GM10847 (cell line): Measurements from ENCODE around the gene TMEM266.

ENCODE experiments used
- POLR2A ChIP-seq: IDR thresholded peaks from 2 replicates; pipeline ENCODE4 v1.6.1; 2011; ENCODE audit not compliant: insufficient read length; ENCODE audit errors: extremely low read depth

The TMEM266 gene

GRCh38 chr15:76107169-76107568 is 47.4 kb downstream of the TMEM266 start:
- no peak for TF ChIP-seq POLR2A

DNA sequence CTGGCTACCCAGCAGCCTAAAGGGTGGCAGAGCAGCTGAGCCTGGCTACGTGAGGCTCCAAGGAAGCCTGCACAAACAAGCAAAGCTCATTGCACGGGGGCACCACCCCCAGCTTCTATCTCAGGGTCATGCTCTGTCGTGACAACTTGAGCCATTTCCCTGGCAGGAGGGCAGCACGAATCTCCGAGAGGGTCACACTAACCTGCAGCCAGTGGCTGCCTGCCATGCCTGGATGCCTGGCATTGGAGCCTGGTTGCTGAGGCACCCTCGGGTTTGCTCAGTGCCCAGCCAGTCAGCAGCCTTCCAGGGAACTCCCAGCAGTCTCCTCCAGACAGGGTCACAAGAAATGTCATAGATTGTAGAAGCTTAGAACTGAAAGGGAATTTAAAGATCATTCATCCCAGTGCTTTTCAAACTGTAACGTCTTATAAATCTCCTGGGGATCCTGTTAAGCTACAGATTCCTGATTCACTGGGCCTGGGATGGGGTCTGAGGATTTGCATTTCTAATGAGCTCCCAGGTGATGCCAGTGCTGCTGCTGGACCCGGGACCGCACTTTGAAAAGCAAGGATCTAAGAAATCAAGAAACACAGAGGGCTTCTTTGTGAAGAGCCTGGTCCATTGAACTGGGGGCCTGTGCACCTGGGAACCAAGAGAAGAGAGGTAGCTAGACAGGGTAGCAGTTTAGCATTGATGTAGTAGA is 48.4 kb downstream of the TMEM266 start:
- no peak for TF ChIP-seq POLR2A

- no peak for TF ChIP-seq POLR2A
Measured at GRCh38 chr15:76109046-76109445, 49.3 kb downstream of the TMEM266 start.

GRCh38 chr15:76114561-76114960 is 54.8 kb downstream of the TMEM266 start:
- TF ChIP-seq POLR2A = no peak

GRCh38 chr15:76116138-76116885 is 56.5 kb downstream of the TMEM266 start:
- no peak for TF ChIP-seq POLR2A

GRCh38 chr15:76117181-76117580 is 57.4 kb downstream of the TMEM266 start:
- TF ChIP-seq POLR2A = no peak

DNA sequence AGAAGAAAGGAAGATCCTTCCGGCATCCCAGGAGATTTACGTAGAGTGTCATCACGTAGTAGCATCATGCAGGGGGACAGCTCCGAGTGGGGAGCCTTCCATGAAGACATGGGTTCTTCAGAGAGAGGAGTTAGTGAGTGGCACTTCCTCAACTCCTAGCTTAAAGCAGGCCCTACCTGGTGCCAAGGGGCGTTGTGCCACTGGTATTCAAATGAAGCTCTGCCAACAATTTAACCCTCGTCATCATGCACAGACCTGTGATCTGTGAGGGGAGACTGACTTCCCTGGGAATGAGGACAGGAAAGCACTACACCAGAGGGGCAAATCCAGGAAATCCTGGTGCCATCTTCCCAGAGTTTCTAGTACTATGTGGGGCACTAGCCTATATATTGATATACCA is 59.0 kb downstream of the TMEM266 start:
- no peak for TF ChIP-seq POLR2A

- no peak for TF ChIP-seq POLR2A
Measured at GRCh38 chr15:76123031-76123430, 63.2 kb downstream of the TMEM266 start.

GRCh38 chr15:76127169-76127568 is 67.4 kb downstream of the TMEM266 start:
- no peak for TF ChIP-seq POLR2A

GRCh38 chr15:76127880-76128279 is 68.1 kb downstream of the TMEM266 start:
- no peak for TF ChIP-seq POLR2A

DNA sequence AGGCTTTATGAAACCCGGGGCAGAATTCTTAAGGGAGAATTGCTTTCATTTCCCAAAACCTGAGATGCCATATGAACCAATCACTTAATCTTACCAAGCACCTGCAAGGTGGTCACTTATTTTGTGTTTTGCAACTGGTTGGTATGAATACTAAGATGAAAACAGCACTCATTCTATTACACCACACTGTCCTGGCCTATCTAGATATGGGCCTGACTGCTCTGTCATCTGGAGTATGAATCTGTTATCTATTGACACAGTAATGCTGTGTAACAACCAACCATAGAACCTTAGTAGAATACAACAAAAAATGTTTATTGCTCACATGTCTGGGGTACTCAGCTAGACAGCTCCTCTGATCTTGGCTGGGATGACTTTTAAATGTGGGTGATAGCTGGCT is 74.8 kb downstream of the TMEM266 start:
- no peak for TF ChIP-seq POLR2A

GRCh38 chr15:76135516-76135915 is 75.7 kb downstream of the TMEM266 start:
- no peak for TF ChIP-seq POLR2A

DNA sequence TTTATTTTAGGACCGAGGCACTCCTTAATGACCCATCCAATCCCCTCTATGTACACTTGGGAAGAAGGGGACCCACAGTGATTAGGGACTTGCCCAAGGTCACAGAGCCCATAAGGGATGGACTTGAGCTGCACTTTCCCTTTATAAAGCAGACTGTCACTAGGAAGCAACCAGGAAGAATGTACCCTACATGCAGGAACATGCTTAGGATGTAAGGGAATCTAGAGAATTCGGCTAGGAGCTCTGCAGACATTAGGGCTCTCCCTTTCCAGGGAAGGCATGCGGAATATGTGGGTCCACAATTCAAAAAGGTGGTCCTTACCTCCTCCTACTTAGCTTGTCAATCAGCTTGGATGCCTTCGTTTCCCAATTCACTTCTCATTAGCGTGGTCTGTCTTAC is 78.7 kb downstream of the TMEM266 start:
- no peak for TF ChIP-seq POLR2A

- TF ChIP-seq POLR2A = no peak
Measured at GRCh38 chr15:76139368-76140073, 79.7 kb downstream of the TMEM266 start.

DNA sequence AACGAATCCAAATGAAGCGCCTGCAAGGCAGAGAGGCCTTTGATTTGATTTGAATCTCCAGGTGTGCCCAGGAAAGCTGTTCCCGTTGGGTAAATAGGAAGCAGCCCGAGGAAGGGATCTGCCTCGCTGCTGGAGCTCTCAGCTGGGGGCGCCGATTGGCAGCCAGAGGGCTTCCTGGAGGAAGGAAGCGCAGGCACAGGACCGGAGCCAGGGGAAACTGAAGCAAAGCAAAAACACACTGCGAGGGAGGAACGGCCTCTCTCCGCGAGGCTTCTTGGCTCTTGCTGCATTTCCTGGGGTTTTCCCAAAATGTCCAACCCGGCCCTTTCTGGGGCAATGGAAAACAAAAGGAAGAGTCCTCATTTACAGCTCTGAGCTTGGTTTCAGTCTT is 80.3 kb downstream of the TMEM266 start:
- TF ChIP-seq POLR2A = no peak

DNA sequence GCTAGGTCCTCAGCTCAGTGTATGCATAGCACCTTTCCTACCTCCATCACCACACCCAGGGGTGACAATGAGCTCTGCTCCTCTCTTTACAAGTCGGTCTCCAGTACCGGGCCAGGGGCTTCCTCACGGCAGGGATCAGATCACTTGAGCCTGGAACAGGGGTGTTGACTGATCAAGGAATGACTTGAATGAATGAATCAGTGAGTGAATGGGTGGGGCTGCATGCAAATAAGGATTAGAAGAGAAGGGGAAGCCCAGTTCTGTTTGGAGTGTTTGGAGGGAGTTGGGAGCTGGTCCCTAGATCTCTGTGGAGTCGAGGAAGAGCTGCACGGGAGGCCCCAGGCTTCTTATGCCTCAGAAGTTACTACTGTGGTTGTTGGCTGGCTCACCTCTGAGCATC is 87.0 kb downstream of the TMEM266 start:
- no peak for TF ChIP-seq POLR2A
